ENCODE results near the gene KCNQ5. TPM values are rescaled to one million over a fixed set of nuclear protein-coding genes. Genes with fewer than 3 reads are reported as not detected.

Gene KCNQ5
- polyA plus RNA-seq, 5 donors: 1.9 to 3.4 (median 2.8) TPM

DNA sequence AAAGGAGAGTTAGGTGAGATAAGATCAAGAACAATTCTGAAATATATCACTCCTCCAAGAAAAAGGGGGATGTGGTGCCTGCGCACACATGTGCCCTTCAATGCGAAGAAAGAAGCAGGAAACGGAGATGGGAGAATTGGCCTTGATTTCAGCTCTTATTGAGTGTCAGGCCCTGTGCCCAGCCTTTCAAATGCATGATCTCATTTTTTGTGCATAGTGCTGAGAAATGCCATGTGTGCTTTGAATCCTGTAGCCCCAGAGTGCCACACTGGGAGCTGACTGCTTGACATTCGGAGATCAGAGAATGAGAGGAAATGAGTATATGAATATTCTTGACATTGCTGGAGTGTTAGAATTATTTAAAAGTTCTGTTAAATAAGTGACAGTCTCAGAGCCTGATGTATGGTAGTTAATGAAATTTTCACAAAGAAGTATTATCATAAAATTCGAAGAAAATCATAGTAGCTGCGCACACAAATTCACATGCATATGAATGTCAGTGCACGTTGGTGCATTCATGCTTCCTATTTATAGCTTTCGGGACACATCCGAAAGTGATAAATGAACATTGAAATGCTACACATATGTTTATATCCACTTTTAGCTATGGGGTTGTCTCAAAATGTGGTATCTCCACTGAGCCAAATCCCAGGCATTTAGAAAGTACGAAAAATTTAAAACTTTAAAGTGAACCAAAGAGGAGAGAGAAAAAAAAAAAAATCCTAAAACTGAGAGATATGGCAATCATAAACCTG is 172.0 kb downstream of the KCNQ5 start:
- no peak for DNase-seq

DNA sequence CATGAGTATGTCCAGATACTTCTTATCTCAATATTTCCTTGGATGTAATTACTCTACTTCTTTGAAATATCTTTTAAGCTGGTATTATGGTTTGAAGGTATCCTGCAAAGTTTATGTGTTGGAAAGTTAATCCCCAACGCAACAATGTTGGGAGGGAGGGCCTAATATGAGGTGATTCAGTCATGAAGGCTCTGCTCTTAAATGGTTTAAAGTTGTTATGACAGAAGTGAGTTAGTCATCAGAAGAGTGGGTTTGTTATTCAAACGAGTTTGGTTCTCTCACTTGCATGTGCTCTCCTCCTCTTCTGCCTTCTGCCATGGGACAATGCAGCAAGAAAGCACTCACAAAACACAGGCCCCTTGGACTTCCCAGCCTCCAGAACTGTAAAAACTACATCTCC is 176.3 kb downstream of the KCNQ5 start:
- no peak for DNase-seq

DNA sequence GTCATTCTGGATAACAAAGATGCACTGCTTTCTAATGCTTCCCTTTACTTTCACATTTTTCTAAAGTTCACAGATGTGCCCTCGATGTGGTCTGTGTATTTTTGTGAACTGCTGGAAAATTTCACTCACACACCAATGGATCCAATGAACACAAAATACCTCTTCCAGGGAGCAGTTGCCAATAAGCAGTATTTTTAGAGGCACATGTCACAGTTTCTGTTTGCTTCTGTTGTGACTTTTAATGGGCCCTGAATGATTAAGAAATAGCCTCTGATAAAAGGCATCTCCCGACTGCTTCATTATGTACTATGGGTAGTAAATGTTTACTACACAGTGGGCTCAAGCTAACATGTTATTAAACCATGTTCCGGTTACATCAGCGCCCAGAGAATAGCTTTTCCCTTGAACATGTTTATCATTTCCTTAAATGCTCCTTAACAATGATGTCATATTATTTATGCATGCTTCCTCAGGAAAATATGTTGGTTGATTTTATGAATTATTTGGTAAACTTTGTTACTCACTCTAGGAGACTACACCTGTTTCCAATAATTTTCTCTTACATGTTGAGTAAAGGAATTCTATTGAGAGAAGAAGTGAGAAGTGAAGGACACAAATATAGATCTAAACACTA is 188.0 kb downstream of the KCNQ5 start:
- DNase-seq: peak; percentile 23 to 35

DNA sequence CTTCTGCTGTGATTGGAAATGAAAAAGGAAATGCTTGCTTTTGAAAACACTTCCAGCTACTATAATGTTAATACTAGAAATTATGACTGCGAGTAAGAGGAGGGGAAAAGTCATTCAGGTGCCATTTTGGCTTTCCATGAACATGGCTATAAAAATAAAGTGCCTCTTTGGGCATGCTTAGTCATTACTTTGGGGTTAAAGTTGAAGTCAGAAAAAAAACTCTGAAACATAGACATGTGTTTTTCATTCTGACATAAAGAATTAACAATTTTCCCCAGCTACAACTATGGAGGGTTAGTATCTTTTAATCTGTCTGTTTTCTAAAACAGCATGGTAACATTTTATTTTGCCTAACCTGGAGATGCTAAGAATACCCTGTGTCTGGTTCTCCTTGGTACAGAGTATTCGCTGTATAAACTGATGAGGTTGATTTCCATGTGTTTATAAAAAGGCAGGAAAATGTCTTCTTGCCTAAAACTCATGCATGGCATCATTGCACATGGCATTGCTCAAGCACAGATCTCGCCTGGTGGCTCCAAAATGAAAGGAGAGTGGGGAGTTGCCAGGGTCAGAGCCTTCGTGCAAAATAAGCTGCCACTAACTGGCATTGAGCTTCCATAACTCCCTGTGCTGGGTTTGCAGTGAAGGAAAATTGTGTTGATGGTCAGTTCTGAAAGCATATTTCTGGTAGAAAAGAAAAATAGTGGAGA is 188.9 kb downstream of the KCNQ5 start:
- DNase-seq: no peak

DNA sequence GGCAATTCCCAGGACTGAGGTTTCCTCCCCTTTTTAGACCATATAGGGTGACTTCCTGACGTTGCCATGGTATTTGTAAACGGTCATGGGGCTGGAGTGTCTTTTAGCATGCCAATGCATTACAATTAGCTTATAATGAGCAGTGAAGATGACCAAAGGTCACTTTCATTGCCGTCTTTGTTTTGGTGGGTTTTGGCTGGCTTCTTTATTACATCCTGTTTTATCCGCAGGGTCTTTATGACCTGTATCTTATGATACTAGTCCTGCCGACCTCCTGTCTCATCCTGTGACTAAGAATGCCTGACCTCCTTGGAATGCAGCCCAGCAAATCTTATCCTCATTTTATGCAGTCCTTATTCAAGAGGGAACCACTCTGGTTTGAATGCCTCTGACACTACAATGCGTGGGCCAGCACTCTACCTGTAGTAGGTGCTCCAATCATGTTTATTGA is 190.1 kb downstream of the KCNQ5 start:
- peak; percentile 52 to 61 for DNase-seq

DNA sequence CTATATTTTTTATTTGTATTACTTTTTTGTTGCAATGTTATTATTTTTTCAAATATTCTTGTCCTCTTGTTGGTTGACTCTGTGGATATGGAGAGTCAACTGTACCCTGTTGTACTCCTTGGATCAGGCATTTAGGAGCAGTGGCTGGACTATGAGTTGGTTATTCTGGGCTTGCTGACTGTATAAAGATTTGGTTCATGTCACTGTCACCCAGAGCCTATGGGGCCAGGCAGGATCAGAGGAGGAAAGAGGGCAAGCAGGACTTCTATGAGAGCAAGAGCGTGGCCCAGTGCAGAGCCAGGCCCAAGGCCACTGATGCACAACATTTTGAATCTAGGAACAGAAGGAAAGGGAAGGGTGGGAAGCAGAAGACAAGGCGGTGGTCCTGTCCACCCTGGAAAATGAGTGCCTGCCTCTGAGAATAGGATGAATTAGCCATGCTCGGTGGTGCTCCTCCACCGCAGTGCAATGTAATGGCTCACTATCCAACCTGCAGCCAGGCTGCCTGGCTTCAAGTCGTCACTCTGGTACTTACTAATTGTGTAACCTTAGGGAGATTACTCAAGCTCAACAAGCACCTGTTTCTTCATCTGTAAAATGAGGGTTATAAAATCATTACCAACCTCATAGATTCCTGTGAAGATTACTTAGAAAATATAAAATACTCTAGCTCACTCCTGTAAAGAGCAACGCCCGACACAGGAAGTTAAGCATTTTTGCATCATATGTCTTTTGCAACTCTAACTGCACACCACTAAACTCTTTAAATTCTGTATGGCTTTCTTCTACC is 192.1 kb downstream of the KCNQ5 start:
- DNase-seq: no peak

DNA sequence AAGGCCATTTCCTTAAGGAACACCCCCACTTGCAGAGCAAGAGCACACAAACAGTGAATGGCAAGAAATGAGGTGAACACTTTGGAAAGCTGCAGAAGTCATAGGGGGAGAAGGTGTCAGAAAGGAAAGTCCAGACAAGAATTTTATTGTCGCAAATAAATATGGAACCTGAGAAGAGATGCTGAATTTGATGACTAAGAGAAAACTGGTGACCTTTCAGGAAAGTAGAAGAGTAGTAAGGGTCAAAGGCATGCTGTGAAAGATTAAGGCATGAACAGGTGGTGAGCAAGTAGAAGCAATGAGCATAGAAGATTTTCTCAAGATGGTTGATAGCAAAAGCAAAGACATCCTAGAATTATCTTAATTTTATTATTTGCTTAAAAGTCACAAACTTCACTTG is 194.2 kb downstream of the KCNQ5 start:
- DNase-seq: no peak

DNA sequence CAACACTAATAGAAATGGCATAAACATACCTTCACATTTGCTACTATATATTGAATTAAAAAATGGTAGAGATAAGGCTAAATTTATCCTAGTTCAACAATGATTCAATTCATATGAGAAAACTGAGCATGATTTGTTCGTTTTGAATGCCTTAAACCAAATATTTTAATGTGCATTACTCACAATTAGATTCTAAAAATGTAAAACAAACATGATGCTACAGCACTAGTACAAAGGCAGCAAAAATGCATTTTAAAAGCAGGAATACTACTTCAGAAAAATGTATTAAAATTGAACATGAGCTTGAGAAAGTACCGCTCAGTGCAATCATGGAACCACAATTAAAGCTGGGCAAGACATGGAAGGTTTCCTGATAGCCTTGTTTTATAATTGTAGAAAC is 195.3 kb downstream of the KCNQ5 start:
- DNase-seq: no peak

DNA sequence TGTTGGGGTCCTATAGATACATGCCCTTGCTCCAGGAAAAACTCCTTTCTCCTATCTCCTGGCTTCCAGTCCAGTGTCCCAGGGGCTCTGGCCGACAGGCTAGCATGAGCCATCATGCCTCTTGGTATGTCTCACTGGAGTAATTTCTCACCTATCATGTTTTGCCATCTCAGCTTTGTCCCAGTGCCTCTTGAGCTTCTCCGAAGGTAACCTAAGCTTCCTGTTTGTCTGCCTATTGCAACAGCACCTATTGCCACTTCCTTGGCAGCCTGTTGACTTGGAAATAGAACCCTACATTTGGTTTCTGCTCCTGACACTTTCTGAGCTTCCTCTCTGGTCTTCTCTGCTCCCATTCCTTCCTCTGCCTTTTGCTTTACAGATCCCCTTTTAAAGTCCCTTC is 197.7 kb downstream of the KCNQ5 start:
- DNase-seq: no peak

DNA sequence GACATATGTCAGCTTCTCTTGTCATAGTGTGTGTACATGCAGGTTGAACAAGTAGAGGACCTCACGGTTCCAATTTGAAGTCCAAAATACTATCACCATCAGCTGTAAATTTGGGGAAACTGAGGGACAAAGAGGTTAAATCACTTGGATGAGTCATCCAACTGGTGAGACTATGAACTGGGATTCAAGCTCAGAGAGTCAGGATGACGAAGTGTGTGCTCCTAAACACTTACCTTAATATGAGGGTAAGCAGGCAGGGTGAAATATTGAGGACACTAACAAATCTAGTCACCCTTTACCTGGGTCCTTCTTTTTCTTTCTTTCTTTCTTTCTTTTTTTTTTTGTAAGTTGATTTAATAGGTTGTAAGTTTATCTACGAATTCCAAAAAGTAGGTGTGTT is 198.3 kb downstream of the KCNQ5 start:
- no peak for DNase-seq

DNA sequence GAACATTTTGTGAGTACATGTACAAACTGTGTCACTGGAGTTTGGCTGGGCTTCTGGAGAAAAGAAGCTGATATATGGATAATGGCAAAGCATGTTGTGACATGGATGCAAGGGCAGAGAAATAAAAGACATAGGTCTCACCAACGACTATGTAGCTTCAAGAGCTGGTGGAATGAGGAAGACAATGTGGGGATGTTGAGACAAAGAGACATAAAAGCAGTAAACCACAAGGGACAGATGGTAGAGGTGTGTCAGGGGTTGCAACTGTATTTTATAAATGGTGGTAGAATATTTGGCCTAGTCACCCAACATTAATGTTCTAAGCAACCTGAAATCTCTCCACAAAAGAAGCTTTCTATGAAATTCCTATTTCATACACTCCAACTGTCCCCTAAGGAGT is 199.0 kb downstream of the KCNQ5 start:
- no peak for DNase-seq

DNA sequence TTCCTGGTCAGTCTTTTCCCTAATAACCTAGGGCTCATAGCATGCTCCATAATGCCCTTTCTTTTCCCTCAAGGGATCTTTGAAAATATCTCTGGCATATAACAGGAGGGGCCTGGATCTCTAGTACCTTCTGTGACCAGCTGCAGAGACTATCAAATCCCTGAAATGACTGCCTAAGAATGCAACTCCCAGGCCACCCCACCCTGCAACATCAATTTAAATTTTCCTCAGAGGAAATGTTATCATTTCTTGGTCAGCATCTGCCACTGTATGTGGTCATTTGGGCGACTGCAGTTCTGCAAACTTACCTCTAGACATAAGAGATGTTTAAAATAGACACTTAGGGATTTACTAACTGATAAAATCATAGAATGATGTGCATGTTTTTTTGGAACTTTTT is 200.2 kb downstream of the KCNQ5 start:
- DNase-seq: no peak

DNA sequence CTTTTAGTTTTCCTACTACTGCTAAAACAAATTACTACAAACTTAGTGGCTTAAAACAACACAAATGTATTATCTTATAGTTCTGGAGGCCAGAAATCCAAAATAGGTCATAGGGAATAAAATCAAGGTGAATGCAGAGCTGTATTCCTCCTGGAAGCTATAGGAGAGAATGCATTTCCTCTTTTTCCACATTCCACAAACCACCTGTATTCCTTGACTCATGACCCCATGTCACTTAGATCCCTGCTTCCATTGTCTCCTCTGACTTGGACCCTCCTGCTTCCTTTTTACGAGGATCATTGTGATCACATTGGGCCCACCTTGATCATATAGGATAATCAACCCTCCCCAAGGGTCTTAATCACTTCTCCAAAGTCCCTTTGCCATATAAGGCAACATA is 200.8 kb downstream of the KCNQ5 start:
- no peak for DNase-seq

DNA sequence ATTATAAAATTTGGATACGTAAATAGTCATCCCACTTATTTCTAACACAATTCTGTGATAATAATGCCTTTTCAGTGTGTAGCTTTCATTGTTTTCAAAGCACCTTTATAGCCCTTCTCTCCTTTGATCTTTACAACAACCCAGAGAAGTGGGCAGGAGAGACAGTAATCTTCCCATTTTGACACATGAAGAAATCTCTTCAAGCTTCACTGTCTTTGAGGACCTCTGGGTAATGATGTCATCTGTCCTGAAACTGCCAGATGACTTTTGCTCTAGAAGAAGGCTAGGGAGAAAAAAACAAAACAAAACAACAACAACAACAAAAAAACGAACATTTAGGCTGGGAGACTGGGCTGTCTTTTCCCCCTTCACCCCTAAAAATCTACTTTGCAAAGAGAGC is 203.0 kb downstream of the KCNQ5 start:
- no peak for DNase-seq

DNA sequence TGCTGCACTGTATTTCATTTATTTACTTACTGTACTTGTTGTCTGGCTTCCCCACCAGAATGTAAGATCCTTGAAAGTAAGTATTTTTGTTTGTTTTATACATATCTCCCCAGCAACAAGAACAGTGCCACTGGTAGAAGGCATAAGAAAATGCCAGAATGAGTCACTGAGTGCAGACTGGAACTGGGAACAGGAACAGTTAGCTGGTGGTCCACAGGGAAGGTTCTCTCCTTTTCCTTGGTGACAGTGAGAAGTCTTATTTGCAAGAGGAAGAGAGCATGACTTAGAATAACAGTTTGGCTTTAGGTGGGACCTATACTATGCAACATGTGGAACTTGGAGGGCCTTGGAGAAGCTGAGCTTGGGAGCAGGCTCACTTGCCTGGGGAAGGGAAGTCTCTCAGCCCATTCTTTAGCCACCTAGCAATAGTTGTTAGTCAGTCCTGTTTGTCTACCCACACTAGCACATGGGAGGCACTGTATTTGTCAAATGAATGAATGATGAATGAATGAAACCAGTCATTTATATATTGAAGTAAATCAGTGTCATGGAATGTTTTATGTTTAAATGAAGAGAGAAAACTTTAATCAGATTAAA is 203.5 kb downstream of the KCNQ5 start:
- no peak for DNase-seq

DNA sequence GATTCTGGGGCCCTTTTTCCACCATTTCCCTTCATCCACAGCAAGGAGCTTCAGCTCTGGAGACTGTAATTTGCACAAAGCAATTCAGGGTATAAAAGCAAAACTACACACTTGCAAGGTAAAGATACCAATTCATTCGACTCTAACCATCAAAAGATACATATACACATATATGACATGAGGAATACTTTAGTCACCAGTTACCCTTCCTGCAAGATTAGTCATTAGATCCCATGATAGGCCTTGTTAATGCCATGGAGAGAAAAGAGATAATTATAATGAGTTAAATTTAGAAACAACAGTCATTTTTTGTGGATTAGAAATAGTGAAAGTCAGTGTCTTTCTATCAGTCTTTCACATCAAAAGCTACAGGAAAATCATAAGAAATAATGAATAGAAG is 204.2 kb downstream of the KCNQ5 start:
- DNase-seq: no peak

DNA sequence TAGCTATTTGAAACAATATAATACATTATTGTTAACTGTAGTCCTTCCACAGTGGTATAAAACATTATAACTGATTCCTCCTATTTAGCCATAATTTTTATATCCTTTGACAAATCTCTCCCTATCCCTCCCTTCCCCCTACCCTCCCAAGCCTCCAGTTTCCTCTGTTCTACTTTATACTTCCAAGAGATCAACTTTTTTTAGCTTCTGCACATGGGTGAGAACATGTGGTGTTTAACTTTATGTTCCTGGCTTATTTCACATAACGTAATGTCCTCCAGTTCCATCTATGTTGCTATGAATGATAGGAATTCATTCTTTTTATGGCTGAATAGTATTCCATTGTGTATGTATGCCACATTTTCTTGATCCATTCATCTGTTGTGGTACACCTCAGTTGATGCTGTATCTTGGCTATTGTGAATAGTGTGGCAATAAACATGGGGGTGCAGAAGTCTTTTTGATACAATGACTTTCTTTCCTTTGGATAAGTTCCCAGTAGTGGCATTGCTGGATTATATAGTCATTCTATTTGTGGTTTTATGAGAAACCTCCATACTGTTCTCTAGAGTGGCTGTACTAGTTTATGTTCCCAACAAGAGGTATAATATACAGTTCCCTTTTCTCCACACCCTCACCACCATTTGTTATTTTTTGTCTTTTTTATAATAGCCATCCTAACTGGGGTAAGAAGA is 205.0 kb downstream of the KCNQ5 start:
- no peak for DNase-seq

DNA sequence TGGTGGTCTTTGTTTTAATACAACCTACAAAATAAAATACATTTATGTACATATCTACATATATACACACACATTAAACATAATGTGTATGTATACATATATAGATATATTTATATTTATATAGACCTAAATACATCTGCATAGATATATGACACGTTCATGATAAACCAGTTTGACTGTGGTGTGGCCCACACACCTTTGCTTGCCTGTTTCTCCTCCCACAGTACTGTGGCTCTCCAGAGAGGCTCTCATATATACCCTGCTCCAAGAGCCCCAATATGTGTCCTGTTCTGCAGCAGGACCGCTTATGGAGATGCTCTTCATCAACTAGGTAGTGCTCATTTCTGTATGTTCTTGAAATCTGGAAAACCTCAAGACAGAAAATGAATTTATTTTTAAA is 207.0 kb downstream of the KCNQ5 start:
- no peak for DNase-seq

DNA sequence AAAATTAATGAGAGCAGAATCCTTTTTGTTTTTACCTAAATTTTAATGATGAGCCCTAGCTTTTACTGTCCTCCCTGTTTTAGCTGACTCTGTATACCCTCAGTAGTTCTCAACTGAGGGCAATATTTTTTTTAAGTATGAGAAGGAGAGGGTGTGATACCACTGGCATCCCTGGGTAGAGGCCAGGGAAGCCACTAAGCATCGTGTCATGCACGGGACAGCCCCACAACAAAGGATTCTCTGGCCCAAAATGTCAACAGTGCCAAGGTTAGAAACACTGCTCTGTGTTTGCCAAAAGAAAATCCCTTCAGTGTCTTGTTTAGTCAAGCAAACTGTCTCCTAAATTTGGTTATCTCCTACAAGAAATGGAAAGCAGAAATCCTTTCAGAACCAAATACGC is 210.4 kb downstream of the KCNQ5 start:
- no peak for DNase-seq

DNA sequence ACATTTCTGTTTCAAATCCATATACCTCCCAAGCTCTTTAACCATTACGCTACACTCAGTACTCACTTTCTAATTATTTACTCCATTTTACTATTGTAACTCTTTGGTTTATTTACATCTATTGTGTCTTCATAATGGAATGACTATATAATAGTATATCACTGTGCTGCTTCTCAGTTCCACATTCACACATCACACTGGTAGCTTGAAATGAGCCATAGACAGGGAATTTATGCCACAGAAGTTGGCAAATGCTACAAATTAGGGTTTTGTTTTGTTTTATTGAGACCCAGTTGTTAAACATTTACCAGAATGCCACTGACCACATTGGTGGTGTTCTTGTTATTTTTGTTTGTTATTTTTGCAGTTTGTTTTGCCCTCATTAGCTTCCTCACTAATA is 213.9 kb downstream of the KCNQ5 start:
- no peak for DNase-seq

DNA sequence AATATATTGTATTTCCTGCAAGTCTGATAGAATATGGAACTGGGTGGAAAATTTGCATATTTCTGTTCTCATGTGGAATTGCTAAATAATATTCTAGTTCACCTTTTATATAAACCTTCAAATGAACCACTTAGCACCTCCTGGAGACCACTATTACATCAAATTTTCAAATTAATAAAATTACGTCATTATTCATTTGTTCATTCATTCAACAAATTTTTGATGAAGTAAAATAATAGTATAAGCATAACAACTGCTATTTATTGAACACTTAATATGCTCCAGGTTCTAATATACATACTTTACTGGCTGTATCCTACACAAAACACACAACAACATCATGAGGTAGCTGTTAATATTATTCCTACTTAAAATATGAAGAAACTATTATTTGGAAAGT is 215.1 kb downstream of the KCNQ5 start:
- no peak for DNase-seq
